SU-DHL-6 (cell line): ENCODE data around the gene MRPL33.
"Not testable (repeated sequence)": the region's sequence is repeated elsewhere in the genome, so short reads cannot be mapped to it uniquely, and the experiment has no call there.

ENCODE experiments used
- H2AFZ ChIP-seq: fragments of 200-600 bp; sonication (generic); 2 replicates; pipeline ENCODE4 v1.6.1; 2014; ENCODE audit warnings: low read depth, mild to moderate bottlenecking, moderate library complexity, mixed read lengths, antibody characterized with exemption, low read length; ENCODE audit not compliant: severe bottlenecking
- H3F3A ChIP-seq: fragments of 200-600 bp; shearing (Covaris generic); 2 replicates; pipeline ENCODE4 v1.6.0; 2016; ENCODE audit warnings: antibody characterized with exemption, mild to moderate bottlenecking; ENCODE audit not compliant: insufficient read depth
- H3K27ac ChIP-seq: fragments of 200-600 bp; sonication (generic); 2 replicates; pipeline ENCODE4 v1.5.1; 2016; ENCODE audit warnings: low read depth, mild to moderate bottlenecking, low read length, moderate library complexity, mixed read lengths
- H3K27me3 ChIP-seq: fragments of 200-600 bp; sonication (generic), shearing (Covaris generic); 2 replicates; pipeline ENCODE4 v1.6.0; 2014; ENCODE audit warnings: mild to moderate bottlenecking, low read length
- H3K36me3 ChIP-seq: fragments of 200-600 bp; sonication (generic); 2 replicates; pipeline ENCODE4 v1.6.1; 2014; ENCODE audit warnings: mild to moderate bottlenecking, low read length, mixed read lengths
- H3K4me2 ChIP-seq: fragments of 300-600, 200-600 bp; shearing (Covaris generic), sonication (generic); 2 replicates; pipeline ENCODE4 v1.6.0; 2014; ENCODE audit warnings: low read length, low read depth, mild to moderate bottlenecking; ENCODE audit not compliant: poor library complexity, severe bottlenecking
- H3K4me3 ChIP-seq: fragments of 200-600 bp; sonication (generic); 2 replicates; pipeline ENCODE4 v1.5.1; 2014; ENCODE audit warnings: antibody characterized with exemption, low read length, mild to moderate bottlenecking, mixed read lengths; ENCODE audit not compliant: insufficient read depth, poor library complexity, severe bottlenecking
- H3K79me2 ChIP-seq: fragments of 200-600 bp; sonication (generic); 2 replicates; pipeline ENCODE4 v1.6.1; 2014; ENCODE audit warnings: mild to moderate bottlenecking, low read length, moderate library complexity; ENCODE audit not compliant: insufficient read depth
- H3K9ac ChIP-seq: fragments of 200-600 bp; sonication (generic); 2 replicates; pipeline ENCODE4 v1.7.0; 2014; ENCODE audit warnings: mild to moderate bottlenecking, low read length
- H3K9me2 ChIP-seq: fragments of 200-600 bp; sonication (generic); replicated peaks from 2 replicates; pipeline ENCODE4 v1.6.1; 2014; ENCODE audit warnings: low read length; ENCODE audit not compliant: insufficient read depth
- H3K9me3 ChIP-seq: fragments of 200-600 bp; sonication (generic); 2 replicates; pipeline ENCODE4 v1.6.1; 2014; ENCODE audit warnings: low read length, mixed read lengths; ENCODE audit not compliant: insufficient read depth
- H4K20me1 ChIP-seq: fragments of 200-600 bp; sonication (generic); 2 replicates; pipeline ENCODE4 v1.6.1; 2014; ENCODE audit warnings: low read depth, mild to moderate bottlenecking, antibody characterized with exemption, low read length, moderate library complexity, mixed read lengths
- EZH2phosphoT487 ChIP-seq: fragments of 200-600 bp; sonication (generic), shearing (Covaris generic); conservative IDR thresholded peaks from 2 replicates; pipeline ENCODE4 v1.6.1; 2018; ENCODE audit warnings: mild to moderate bottlenecking, antibody characterized with exemption, low read length, moderate library complexity, mixed read lengths
- TF ChIP-seq, protein P1 (sequence below): fragments of 200-600 bp; sonication (generic); IDR thresholded peaks from one replicate; pipeline ENCODE4 v1.5.1; 2017; ENCODE audit warnings: antibody characterized with exemption, mild to moderate bottlenecking, low read length, moderate library complexity; ENCODE audit not compliant: insufficient read depth, poor library complexity, severe bottlenecking

The MRPL33 gene

DNA sequence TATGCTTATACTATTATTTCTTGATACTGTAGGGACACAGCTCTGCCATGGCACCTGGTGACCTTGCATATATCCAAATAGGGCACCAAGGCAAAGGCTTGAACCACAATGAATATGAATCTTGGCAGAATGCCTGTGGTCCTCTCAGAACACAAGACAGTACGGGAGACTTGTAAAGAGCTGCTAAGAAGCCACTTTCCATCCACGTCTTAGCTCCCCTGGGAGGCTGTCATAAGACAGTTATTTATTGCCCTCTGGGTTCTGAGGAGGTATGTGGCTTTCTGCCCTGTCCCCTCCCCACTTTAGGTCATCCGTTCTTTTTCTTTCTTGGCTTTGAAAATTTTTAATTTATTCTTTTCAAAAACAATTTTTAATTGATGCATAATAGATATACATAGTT, 29.8 kb upstream of the MRPL33 start:
- no peaks in the 10 kb centered on the region for H3K9me3 ChIP-seq
- no peaks in the 10 kb centered on the region for H3K36me3 ChIP-seq
- H3K27ac ChIP-seq: no peak overlapping the region
- no peaks in the 10 kb centered on the region for H3K79me2 ChIP-seq
- H3K4me2 ChIP-seq: no peak overlapping the region
- no peaks in the 10 kb centered on the region for H3K27me3 ChIP-seq
- no peaks in the 10 kb centered on the region for H3K9me2 ChIP-seq
- H3F3A ChIP-seq: no peaks in the 10 kb centered on the region
- H3K4me3 ChIP-seq: no peak overlapping the region
- H3K9ac ChIP-seq: no peak overlapping the region
- no peak overlapping the region for H2AFZ ChIP-seq
- TF ChIP-seq, protein P1, sequence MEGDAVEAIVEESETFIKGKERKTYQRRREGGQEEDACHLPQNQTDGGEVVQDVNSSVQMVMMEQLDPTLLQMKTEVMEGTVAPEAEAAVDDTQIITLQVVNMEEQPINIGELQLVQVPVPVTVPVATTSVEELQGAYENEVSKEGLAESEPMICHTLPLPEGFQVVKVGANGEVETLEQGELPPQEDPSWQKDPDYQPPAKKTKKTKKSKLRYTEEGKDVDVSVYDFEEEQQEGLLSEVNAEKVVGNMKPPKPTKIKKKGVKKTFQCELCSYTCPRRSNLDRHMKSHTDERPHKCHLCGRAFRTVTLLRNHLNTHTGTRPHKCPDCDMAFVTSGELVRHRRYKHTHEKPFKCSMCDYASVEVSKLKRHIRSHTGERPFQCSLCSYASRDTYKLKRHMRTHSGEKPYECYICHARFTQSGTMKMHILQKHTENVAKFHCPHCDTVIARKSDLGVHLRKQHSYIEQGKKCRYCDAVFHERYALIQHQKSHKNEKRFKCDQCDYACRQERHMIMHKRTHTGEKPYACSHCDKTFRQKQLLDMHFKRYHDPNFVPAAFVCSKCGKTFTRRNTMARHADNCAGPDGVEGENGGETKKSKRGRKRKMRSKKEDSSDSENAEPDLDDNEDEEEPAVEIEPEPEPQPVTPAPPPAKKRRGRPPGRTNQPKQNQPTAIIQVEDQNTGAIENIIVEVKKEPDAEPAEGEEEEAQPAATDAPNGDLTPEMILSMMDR: no peak
- no peaks in the 10 kb centered on the region for H4K20me1 ChIP-seq

- H3F3A ChIP-seq: no peaks in the 10 kb centered on the region
- no peak overlapping the region for H3K27ac ChIP-seq
- no peak overlapping the region for H2AFZ ChIP-seq
- H3K27me3 ChIP-seq: no peaks in the 10 kb centered on the region
- H3K9me3 ChIP-seq: no peaks in the 10 kb centered on the region
- H3K9ac ChIP-seq: no peak overlapping the region
- H3K4me2 ChIP-seq: no peak overlapping the region
- no peaks in the 10 kb centered on the region for H3K9me2 ChIP-seq
- H4K20me1 ChIP-seq: no peaks in the 10 kb centered on the region
- no peak for TF ChIP-seq EZH2phosphoT487
- TF ChIP-seq, protein P1: no peak
- no peaks in the 10 kb centered on the region for H3K79me2 ChIP-seq
- H3K4me3 ChIP-seq: no peak overlapping the region
- no peaks in the 10 kb centered on the region for H3K36me3 ChIP-seq
Observed at GRCh38 chr2:27742571-27742970, 28.9 kb upstream of the MRPL33 start.

DNA sequence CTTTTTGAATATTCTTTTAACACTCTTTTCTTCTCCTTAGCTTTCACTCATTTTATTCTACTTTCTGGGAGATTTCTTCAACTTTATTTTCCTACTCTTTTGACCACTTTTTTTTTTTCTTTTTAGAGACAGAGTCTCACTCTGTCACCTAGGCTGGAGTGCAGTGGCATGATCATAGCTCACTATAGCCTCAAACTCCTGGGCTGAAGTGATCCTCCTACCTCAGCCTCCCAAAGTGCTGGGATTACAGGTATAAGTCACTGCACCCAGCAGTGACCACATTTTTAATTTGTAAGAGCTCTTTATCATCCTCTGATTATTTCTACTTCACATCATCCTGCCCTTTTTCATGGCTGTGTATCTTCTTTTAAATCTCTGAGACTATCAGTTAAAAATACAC, 26.0 kb upstream of the MRPL33 start:
- not testable (repeated sequence) for H3K36me3 ChIP-seq, H4K20me1 ChIP-seq, H3F3A ChIP-seq, H3K9ac ChIP-seq, H3K79me2 ChIP-seq, H3K27ac ChIP-seq, H3K9me3 ChIP-seq, H3K9me2 ChIP-seq, H3K27me3 ChIP-seq, H2AFZ ChIP-seq, H3K4me3 ChIP-seq, H3K4me2 ChIP-seq

DNA sequence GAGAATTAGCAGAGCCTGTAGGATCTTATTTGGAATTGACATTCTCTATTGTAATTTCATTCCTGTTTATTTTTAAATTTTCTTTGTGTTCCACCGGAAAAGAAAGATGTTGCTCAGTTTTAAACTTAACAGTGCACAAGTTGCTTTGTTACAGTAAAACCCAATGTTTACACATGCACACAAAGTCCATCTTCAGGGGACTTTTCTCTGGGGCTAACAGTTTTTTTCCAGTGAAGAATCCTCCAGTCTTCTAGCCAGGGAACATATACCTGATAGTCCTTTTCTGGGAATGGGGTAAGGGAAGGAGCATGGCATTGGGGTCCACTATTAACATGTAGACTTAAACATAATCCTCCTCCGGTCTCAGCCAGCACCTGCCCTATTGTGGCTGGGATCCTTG, 25.2 kb upstream of the MRPL33 start:
- Histone ChIP-seq H4K20me1 (no peaks in the 10 kb centered on the region), H3K27me3 (no peaks in the 10 kb centered on the region), H3K4me2 (no peak overlapping the region), H3K9me2 (no peaks in the 10 kb centered on the region), H3K4me3 (no peak overlapping the region), H2AFZ (no peak overlapping the region), H3K36me3 (no peaks in the 10 kb centered on the region), H3K79me2 (no peaks in the 10 kb centered on the region), H3F3A (no peaks in the 10 kb centered on the region), H3K9me3 (no peaks in the 10 kb centered on the region), H3K27ac (no peak overlapping the region), H3K9ac (no peak overlapping the region)
- no peak for TF ChIP-seq EZH2phosphoT487
- TF ChIP-seq, protein P1: no peak
